HG03066 (cell line): ENCODE measurements around the gene BCAS4.

Experiments
- ATAC-seq: cut with Tn5 transposase; IDR thresholded peaks from one replicate; pipeline ENCODE4 v1.9.1; 2021; ENCODE audit warnings: low read depth; ENCODE audit not compliant: unreplicated experiment

BCAS4 gene

GRCh38 chr20:50820515-50821256, 25.8 kb downstream of the BCAS4 start:
- no peak for ATAC-seq

GRCh38 chr20:50821257-50821921, 26.5 kb downstream of the BCAS4 start:
- ATAC-seq = no peak

- no peak for ATAC-seq
Measured at GRCh38 chr20:50821994-50822393, 27.1 kb downstream of the BCAS4 start.

- ATAC-seq = no peak
Measured at GRCh38 chr20:50823319-50823718, 28.5 kb downstream of the BCAS4 start.

- ATAC-seq = no peak
Measured at GRCh38 chr20:50824137-50824536, 29.3 kb downstream of the BCAS4 start.

GRCh38 chr20:50826121-50826520, 31.3 kb downstream of the BCAS4 start:
- no peak for ATAC-seq

- ATAC-seq = no peak
Measured at GRCh38 chr20:50828363-50829136, 33.7 kb downstream of the BCAS4 start.

GRCh38 chr20:50831622-50832021, 36.8 kb downstream of the BCAS4 start:
- no peak for ATAC-seq

GRCh38 chr20:50834599-50835005, 39.7 kb downstream of the BCAS4 start:
- no peak for ATAC-seq

GRCh38 chr20:50837532-50838321, 42.9 kb downstream of the BCAS4 start:
- ATAC-seq = peak; percentile 88

- no peak for ATAC-seq
Measured at GRCh38 chr20:50838322-50838625, 43.4 kb downstream of the BCAS4 start.

- ATAC-seq = no peak
Measured at GRCh38 chr20:50838707-50839385, 44.0 kb downstream of the BCAS4 start.

GRCh38 chr20:50842821-50843220, 48.0 kb downstream of the BCAS4 start:
- no peak for ATAC-seq

- no peak for ATAC-seq
Measured at GRCh38 chr20:50843331-50844276, 48.7 kb downstream of the BCAS4 start.

- peak; percentile 93 for ATAC-seq
Measured at GRCh38 chr20:50844430-50845100, 49.7 kb downstream of the BCAS4 start.

- ATAC-seq = no peak
Measured at GRCh38 chr20:50845566-50846215, 50.8 kb downstream of the BCAS4 start.

GRCh38 chr20:50848341-50848808, 53.5 kb downstream of the BCAS4 start:
- no peak for ATAC-seq
